AG04450 (cell line): ENCODE results near the gene TRHDE. TPM values are rescaled to one million over a fixed set of nuclear protein-coding genes. Genes with fewer than 3 reads are reported as not detected.

Experiments
- CTCF ChIA-PET: fragments of 300-600, 350-600 bp; formaldehyde crosslinking; extraction: SDS; loops from one replicate; lab custom pipeline; 2022; ENCODE audit warnings: antibody characterized with exemption, inconsistent platforms; lab: Charles Lee
- POLR2A ChIA-PET: fragments of 350-600 bp; formaldehyde crosslinking; extraction: SDS; loops from one replicate; lab custom pipeline; 2021; ENCODE audit warnings: antibody characterized with exemption, inconsistent platforms; lab: Yijun Ruan, JAX
- DNase-seq: peaks from one replicate; pipeline ENCODE4 v3.0.0-alpha.2; 2011; ENCODE audit warnings: low read depth, low spot score
- H3K27ac ChIP-seq: one replicate; pipeline ENCODE4 v1.5.1; 2012; ENCODE audit warnings: low read depth, low read length, control low read depth
- H3K27me3 ChIP-seq: one replicate; pipeline ENCODE4 v1.6.0; 2012; ENCODE audit warnings: low read length; ENCODE audit not compliant: control insufficient read depth, insufficient read depth
- H3K4me3 ChIP-seq: 2 replicates; pipeline ENCODE4 v1.5.1; 2011; ENCODE audit warnings: mild to moderate bottlenecking, low read depth, low read length, control low read depth
- H3K9me3 ChIP-seq: 2 replicates; pipeline ENCODE4 v1.5.1; 2012; ENCODE audit warnings: low read length; ENCODE audit not compliant: control insufficient read depth, insufficient read depth
- polyA plus RNA-seq: library from polyadenylated mRNA; depleted of rRNA; stranded (reverse); fragments of >200 nt; gene quantifications from 2 replicates; pipeline ENCODE4 v1.2.3, GENCODE V29; 2011
- TF ChIP-seq, protein P1 (sequence below): IDR thresholded peaks from 2 replicates; pipeline ENCODE4 v1.5.1; 2011; ENCODE audit warnings: low read depth, low read length, control low read depth, inconsistent platforms

Gene TRHDE
- polyA plus RNA-seq, 1 experiment = 90.7 TPM

DNA sequence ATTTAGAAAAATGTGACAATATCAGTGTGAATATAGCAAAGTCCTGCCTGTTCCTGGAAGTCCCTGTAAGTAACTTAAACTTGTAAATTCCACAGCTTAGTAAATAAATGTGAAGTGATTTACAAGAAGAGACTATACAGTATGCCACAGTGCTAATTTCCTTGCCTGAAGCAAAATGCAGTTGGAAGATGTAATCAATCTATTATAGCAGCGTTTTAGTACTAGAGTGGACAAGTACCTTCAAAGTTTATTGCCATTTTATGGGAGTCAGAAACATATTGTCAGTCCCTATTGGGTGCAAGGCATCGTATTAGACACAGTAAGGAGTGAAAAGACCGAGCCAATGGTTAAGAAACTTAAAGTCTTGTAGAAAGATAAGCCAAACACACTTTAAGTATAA is 94.1 kb downstream of the TRHDE start:
- H3K27ac ChIP-seq = no peak overlapping the region
- no peaks in the 10 kb centered on the region for H3K9me3 ChIP-seq
- TF ChIP-seq, protein P1, sequence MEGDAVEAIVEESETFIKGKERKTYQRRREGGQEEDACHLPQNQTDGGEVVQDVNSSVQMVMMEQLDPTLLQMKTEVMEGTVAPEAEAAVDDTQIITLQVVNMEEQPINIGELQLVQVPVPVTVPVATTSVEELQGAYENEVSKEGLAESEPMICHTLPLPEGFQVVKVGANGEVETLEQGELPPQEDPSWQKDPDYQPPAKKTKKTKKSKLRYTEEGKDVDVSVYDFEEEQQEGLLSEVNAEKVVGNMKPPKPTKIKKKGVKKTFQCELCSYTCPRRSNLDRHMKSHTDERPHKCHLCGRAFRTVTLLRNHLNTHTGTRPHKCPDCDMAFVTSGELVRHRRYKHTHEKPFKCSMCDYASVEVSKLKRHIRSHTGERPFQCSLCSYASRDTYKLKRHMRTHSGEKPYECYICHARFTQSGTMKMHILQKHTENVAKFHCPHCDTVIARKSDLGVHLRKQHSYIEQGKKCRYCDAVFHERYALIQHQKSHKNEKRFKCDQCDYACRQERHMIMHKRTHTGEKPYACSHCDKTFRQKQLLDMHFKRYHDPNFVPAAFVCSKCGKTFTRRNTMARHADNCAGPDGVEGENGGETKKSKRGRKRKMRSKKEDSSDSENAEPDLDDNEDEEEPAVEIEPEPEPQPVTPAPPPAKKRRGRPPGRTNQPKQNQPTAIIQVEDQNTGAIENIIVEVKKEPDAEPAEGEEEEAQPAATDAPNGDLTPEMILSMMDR = no peak
- no peaks in the 10 kb centered on the region for H3K27me3 ChIP-seq
- H3K4me3 ChIP-seq = no peak overlapping the region
- ChIA-PET CTCF (no interaction called here), POLR2A (no interaction called here)
- no peak for DNase-seq

DNA sequence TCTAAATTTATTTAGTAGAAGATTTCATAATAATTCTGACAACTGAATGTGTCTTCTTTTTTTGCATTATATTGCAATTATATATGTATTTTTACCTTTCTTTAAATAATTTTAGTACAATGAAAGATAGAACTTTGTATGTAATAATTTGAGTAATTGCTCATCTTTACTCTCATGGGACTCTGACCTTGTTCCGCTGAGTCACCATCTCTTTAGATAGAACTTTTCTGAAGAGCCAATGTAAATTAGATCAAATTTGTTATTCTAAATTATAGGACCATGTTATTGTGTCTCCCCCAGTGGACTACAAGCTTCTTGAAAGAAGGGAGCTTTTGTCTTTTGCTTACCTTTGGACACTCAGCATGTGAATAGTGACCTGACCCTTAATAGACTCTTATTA is 96.1 kb downstream of the TRHDE start:
- TF ChIP-seq, protein P1 = no peak
- POLR2A ChIA-PET = no interaction called here

DNA sequence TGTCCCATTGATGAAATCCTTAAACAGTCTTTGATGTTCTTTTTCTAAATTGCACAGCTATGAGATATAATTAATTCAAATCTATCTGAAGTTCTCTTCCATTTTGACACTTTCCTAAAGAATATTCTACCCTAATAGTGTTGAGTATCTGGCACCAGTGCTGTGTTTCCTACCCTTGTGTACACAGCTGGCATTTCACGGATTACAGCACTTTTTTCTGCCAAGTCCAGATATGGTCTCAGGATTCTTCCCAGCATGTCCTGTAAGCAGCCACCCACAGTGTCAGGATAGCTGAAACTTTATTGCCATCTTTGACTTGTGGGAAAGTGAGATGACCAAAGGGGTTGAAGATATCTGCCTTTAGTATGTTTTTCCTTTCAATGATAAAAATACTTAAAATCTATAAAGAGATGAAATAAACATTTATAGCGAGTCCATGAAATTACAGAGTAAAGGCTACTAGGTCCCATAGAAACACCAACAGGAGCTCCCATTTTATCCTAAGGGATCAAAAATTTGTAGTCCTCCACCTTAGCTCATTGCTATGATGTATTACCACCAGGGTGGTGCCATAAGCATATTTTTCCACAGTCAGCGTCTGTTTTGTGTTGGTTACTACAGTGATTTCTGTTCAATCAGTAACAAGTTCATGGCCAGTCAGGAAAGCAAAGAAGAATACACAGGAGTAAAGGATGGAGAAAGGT is 96.7 kb downstream of the TRHDE start:
- CTCF ChIA-PET = interaction anchor here (0.9 kb wide), 1 partner anchor 352 kb away, joined by 4 read pairs; no protein-coding TSS in a partner anchor
- no peak for DNase-seq
- POLR2A ChIA-PET = no interaction called here
- no peaks in the 10 kb centered on the region for H3K27me3 ChIP-seq
- no peak overlapping the region for H3K4me3 ChIP-seq
- no peak overlapping the region for H3K27ac ChIP-seq
- TF ChIP-seq, protein P1 = no peak
- no peaks in the 10 kb centered on the region for H3K9me3 ChIP-seq

More for the DNA sequence above, 96.1 kb downstream of the TRHDE start:
- H3K9me3 ChIP-seq = no peaks in the 10 kb centered on the region
- H3K27me3 ChIP-seq = no peaks in the 10 kb centered on the region
- H3K4me3 ChIP-seq = no peak overlapping the region
- no peak for DNase-seq
- H3K27ac ChIP-seq = no peak overlapping the region
- CTCF ChIA-PET = interaction anchor here (0.9 kb wide), 1 partner anchor 351 kb away, joined by 4 read pairs; no protein-coding TSS in a partner anchor

DNA sequence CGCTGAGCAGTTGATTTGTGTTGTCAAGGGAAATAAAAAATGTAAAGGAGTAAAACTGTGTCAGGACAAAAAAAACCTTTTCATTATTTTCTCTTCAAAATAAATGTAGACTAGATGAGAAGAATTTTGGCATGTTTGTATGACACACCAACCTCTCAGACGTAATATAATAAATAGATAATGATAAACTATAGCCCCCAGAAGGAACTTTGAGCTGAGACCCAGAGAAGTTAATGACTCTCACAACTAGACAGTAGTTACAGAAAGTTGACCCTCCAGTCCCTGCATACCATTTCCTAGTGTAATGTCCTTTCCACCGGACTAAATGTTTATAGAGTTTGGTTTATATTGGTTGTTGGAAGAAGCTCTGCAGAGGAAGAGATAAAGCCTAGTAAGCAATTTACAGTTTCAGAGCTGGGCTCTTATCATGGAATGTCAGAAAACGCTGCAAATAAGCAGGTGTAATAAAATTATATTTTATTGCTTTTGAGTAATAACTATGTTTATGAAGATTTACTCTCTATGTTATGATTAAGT is 97.3 kb downstream of the TRHDE start:
- Histone ChIP-seq H3K27ac (no peak overlapping the region), H3K27me3 (no peaks in the 10 kb centered on the region), H3K9me3 (no peaks in the 10 kb centered on the region), H3K4me3 (no peak overlapping the region)
- ChIA-PET CTCF (interaction anchor here (0.7 to 0.9 kb wide), 2 partner anchors 23 to 352 kb away, joined by 3 to 4 read pairs; no protein-coding TSS in a partner anchor), POLR2A (no interaction called here)
- DNase-seq = no peak
- TF ChIP-seq, protein P1 = no peak

DNA sequence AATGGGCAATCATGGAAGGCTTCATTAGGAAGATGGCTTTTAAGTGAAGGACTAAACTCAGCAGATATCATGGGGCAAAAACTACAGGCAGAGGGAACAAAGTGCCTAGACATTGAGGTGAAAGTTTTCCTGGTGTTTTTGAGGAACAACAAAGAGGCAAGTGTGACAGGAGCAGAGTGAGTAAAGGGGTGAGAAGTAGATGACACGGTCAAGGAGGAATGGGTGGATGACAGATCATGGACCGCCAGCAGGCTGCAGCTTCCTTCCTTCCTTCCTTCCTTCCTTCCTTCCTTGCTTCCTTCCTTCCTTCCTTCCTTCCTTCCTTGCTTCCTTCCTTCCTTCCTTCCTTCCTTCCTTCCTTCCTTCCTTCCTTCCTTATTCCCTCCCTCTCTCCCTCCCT is 108.3 kb downstream of the TRHDE start:
- H3K27me3 ChIP-seq = no peaks in the 10 kb centered on the region
- no peaks in the 10 kb centered on the region for H3K9me3 ChIP-seq
- CTCF ChIA-PET = interaction anchor here (0.6 kb wide), 1 partner anchor 240 kb away, joined by 3 read pairs; no protein-coding TSS in a partner anchor

More for the DNA sequence above, 108.3 kb downstream of the TRHDE start:
- no peak for DNase-seq
- POLR2A ChIA-PET = no interaction called here
- H3K27ac ChIP-seq = no peak overlapping the region
- TF ChIP-seq, protein P1 = no peak
- no peak overlapping the region for H3K4me3 ChIP-seq
